H1 (cell line): ENCODE measurements around the gene SLC2A13. TPM values are rescaled to one million over a fixed set of nuclear protein-coding genes. Genes with fewer than 3 reads are reported as not detected.

ENCODE experiments used
- CTCF ChIA-PET: fragments of 300-600 bp; sonication (Branson Sonifier 250); formaldehyde crosslinking; loops from one replicate; lab custom pipeline; 2021; ENCODE audit not compliant: partially characterized antibody; lab: Charles Lee
- POLR2A ChIA-PET: fragments of 300-600 bp; sonication (Branson Sonifier 250); formaldehyde crosslinking; loops from one replicate; lab custom pipeline; 2021; ENCODE audit warnings: inconsistent platforms; ENCODE audit not compliant: partially characterized antibody; lab: Charles Lee
- DNase-seq, 2 experiments: peaks; one replicate each; pipeline versions ENCODE4 v3.0.0 to v3.0.0-alpha.2; 2010 to 2022; ENCODE audit warnings: low spot score in 2 of 2, low read depth in 1 of 2, mixed read lengths in 1 of 2
- FAIRE-seq: peaks from 2 replicates; lab custom pipeline; 2011; peaks lifted over from hg19 to GRCh38; lab: Jason Lieb, UNC
- H2AFZ ChIP-seq: 2 replicates; pipeline ENCODE4 v1.8.1; 2012; ENCODE audit warnings: low read length, inconsistent platforms
- H2AK5ac ChIP-seq: 2 replicates; pipeline ENCODE4 v1.6.1; 2013; ENCODE audit warnings: low read depth, low read length
- H2BK120ac ChIP-seq: replicated peaks from 2 replicates; pipeline ENCODE3; 2013; ENCODE audit warnings: low read depth, low read length, inconsistent platforms
- H2BK12ac ChIP-seq: 2 replicates; pipeline ENCODE4 v1.6.1; 2013; ENCODE audit warnings: low read depth, low read length
- H2BK15ac ChIP-seq: 2 replicates; pipeline ENCODE4 v1.6.1; 2013; ENCODE audit warnings: low read length
- H2BK20ac ChIP-seq: 2 replicates; pipeline ENCODE4 v1.6.1; 2013; ENCODE audit warnings: low read length
- H2BK5ac ChIP-seq: 2 replicates; pipeline ENCODE4 v1.6.1; 2013; ENCODE audit warnings: low read depth, low read length
- H3K14ac ChIP-seq: 2 replicates; pipeline ENCODE4 v1.6.1; 2013; ENCODE audit warnings: inconsistent platforms; ENCODE audit not compliant: insufficient read length
- H3K18ac ChIP-seq: 2 replicates; pipeline ENCODE4 v1.6.1; 2013; ENCODE audit warnings: low read length; ENCODE audit errors: extremely low read depth
- H3K23ac ChIP-seq: 2 replicates; pipeline ENCODE4 v1.6.1; 2013; ENCODE audit warnings: inconsistent platforms; ENCODE audit not compliant: insufficient read length
- H3K23me2 ChIP-seq: 2 replicates; pipeline ENCODE4 v1.6.1; 2013; ENCODE audit warnings: low read depth, low read length
- H3K27ac ChIP-seq: 2 replicates; pipeline ENCODE4 v1.6.1; 2011; ENCODE audit warnings: low read depth, low read length, inconsistent platforms
- H3K27me3 ChIP-seq, 4 experiments: replicated peaks in 1 of 4; 1 replicate in 1 of 4; 2 replicates in 3 of 4; pipeline versions ENCODE4 v1.6.1 to v1.8.1; 2011 to 2013; ENCODE audit warnings: low read length in 3 of 4, mild to moderate bottlenecking in 3 of 4, inconsistent platforms in 2 of 4, mixed read lengths in 2 of 4, moderate library complexity in 1 of 4; ENCODE audit not compliant: control insufficient read depth in 3 of 4, insufficient read depth in 3 of 4; ENCODE audit errors: extremely low read depth in 1 of 4
- H3K36me3 ChIP-seq, 4 experiments: 2 replicates each; pipeline versions ENCODE4 v1.6.1 to v1.8.1; 2011 to 2013; ENCODE audit warnings: mild to moderate bottlenecking in 4 of 4, low read length in 3 of 4, moderate library complexity in 2 of 4, control low read depth in 1 of 4, inconsistent platforms in 1 of 4; ENCODE audit not compliant: insufficient read depth in 4 of 4, control insufficient read depth in 2 of 4
- H3K4ac ChIP-seq: replicated peaks from 2 replicates; pipeline ENCODE3; 2013; ENCODE audit warnings: low read length, low read depth, mixed read lengths, inconsistent platforms; ENCODE audit not compliant: insufficient read length
- H3K4me1 ChIP-seq, 4 experiments: replicated peaks in 1 of 4; 1 replicate in 1 of 4; 2 replicates in 3 of 4; pipeline versions ENCODE4 v1.6.1 to v1.8.1; 2011 to 2013; ENCODE audit warnings: low read length in 3 of 4, inconsistent platforms in 2 of 4, mixed read lengths in 1 of 4; ENCODE audit not compliant: insufficient read depth in 4 of 4, control insufficient read depth in 3 of 4
- H3K4me2 ChIP-seq, 2 experiments: 2 replicates each; pipeline versions ENCODE4 v1.6.1 to v1.8.1; 2011 to 2013; ENCODE audit warnings: low read depth in 2 of 2, low read length in 2 of 2, control low read depth in 1 of 2, inconsistent platforms in 1 of 2, mild to moderate bottlenecking in 1 of 2; ENCODE audit not compliant: insufficient read depth in 1 of 2
- H3K4me3 ChIP-seq, 4 experiments: fragments of 200-600, 300-600 bp in 1 of 4; sonication (generic), shearing (Covaris generic), sonication (Bioruptor Twin) in 1 of 4; 2 replicates each; pipeline versions ENCODE4 v1.5.1 to v1.8.1; 2011 to 2016; ENCODE audit warnings: low read length in 4 of 4, low read depth in 3 of 4, control low read depth in 2 of 4, inconsistent platforms in 2 of 4, mild to moderate bottlenecking in 2 of 4, mixed read lengths in 1 of 4, moderate library complexity in 1 of 4; ENCODE audit not compliant: insufficient read depth in 2 of 4; ENCODE audit errors: extremely low read depth in 1 of 4
- H3K56ac ChIP-seq: replicated peaks from 2 replicates; pipeline ENCODE3; 2013; ENCODE audit warnings: low read depth, mild to moderate bottlenecking, mixed read lengths, low read length, inconsistent platforms; ENCODE audit not compliant: insufficient read length
- H3K79me1 ChIP-seq: 2 replicates; pipeline ENCODE4 v1.6.1; 2013; ENCODE audit warnings: low read depth, low read length, control low read depth
- H3K79me2 ChIP-seq, 2 experiments: 2 replicates each; pipeline versions ENCODE4 v1.6.1 to v1.8.1; 2012 to 2013; ENCODE audit warnings: low read length in 2 of 2, mild to moderate bottlenecking in 2 of 2, inconsistent platforms in 1 of 2; ENCODE audit not compliant: insufficient read depth in 2 of 2, control insufficient read depth in 1 of 2
- H3K9ac ChIP-seq, 4 experiments: replicated peaks in 1 of 4; 1 replicate in 1 of 4; 2 replicates in 3 of 4; pipeline versions ENCODE4 v1.6.1 to v1.8.1; 2011 to 2013; ENCODE audit warnings: low read depth in 3 of 4, low read length in 3 of 4, control low read depth in 2 of 4, mild to moderate bottlenecking in 2 of 4, moderate library complexity in 2 of 4, inconsistent platforms in 1 of 4; ENCODE audit errors: extremely low read depth in 1 of 4
- H3K9me3 ChIP-seq, 2 experiments: 2 replicates each; pipeline versions ENCODE4 v1.6.1 to v1.8.1; 2012 to 2013; ENCODE audit warnings: mild to moderate bottlenecking in 2 of 2, moderate library complexity in 2 of 2, control low read depth in 1 of 2, inconsistent platforms in 1 of 2, low read depth in 1 of 2, low read length in 1 of 2, mixed read lengths in 1 of 2; ENCODE audit not compliant: insufficient read depth in 2 of 2
- H4K20me1 ChIP-seq, 2 experiments: replicated peaks in 1 of 2; 2 replicates each; pipeline versions ENCODE3 to v1.8.1; 2011 to 2013; ENCODE audit warnings: inconsistent platforms in 2 of 2, low read length in 2 of 2, mild to moderate bottlenecking in 1 of 2; ENCODE audit not compliant: insufficient read depth in 2 of 2, control insufficient read depth in 1 of 2
- H4K5ac ChIP-seq: 2 replicates; pipeline ENCODE4 v1.6.1; 2013; ENCODE audit warnings: low read length, low read depth, mixed read lengths, inconsistent platforms; ENCODE audit not compliant: insufficient read length
- H4K8ac ChIP-seq: 2 replicates; pipeline ENCODE4 v1.8.0; 2013; ENCODE audit warnings: mild to moderate bottlenecking, moderate library complexity, low read length, inconsistent platforms; ENCODE audit not compliant: insufficient read depth; ENCODE audit errors: extremely low read depth
- H4K91ac ChIP-seq: replicated peaks from 2 replicates; pipeline ENCODE3; 2013; ENCODE audit warnings: low read length, mixed read lengths, inconsistent platforms; ENCODE audit not compliant: insufficient read length
- EP300 ChIP-seq, 2 experiments: IDR thresholded peaks; 1 replicate in 1 of 2; 2 replicates in 1 of 2; pipeline ENCODE4 v1.6.1; 2011 to 2012; ENCODE audit warnings: low read depth in 2 of 2, low read length in 2 of 2, mild to moderate bottlenecking in 2 of 2, borderline replicate concordance in 1 of 2, inconsistent platforms in 1 of 2, moderate library complexity in 1 of 2
- EZH2 ChIP-seq: fragments of 200-600 bp; sonication (generic); IDR thresholded peaks from 2 replicates; pipeline ENCODE4 v1.7.1; 2012; ENCODE audit warnings: low read depth, mild to moderate bottlenecking, moderate library complexity, low read length, inconsistent platforms; ENCODE audit not compliant: severe bottlenecking
- GABPA ChIP-seq: IDR thresholded peaks from 2 replicates; pipeline ENCODE4 v1.6.1; 2011; ENCODE audit warnings: mild to moderate bottlenecking, low read length, moderate library complexity, borderline replicate concordance; ENCODE audit not compliant: insufficient read depth
- JUND ChIP-seq: IDR thresholded peaks from 2 replicates; pipeline ENCODE4 v1.6.1; 2011; ENCODE audit warnings: mild to moderate bottlenecking, improper control_type of control experiment, low read length
- NRF1 ChIP-seq: IDR thresholded peaks from 2 replicates; pipeline ENCODE4 v1.6.1; 2011; ENCODE audit warnings: mild to moderate bottlenecking, low read depth, low read length, improper control_type of control experiment
- PHF8 ChIP-seq: fragments of 200-600 bp; sonication (generic); conservative IDR thresholded peaks from 2 replicates; pipeline ENCODE4 v1.7.1; 2012; ENCODE audit warnings: low read depth, mild to moderate bottlenecking, inconsistent platforms, low read length, moderate library complexity
- POU5F1 ChIP-seq: IDR thresholded peaks from 2 replicates; pipeline ENCODE4 v1.6.1; 2011; ENCODE audit warnings: low read depth, mild to moderate bottlenecking, low read length, moderate library complexity
- RBBP5 ChIP-seq: IDR thresholded peaks from 2 replicates; pipeline ENCODE4 v1.7.1; 2012; ENCODE audit warnings: low read depth, mild to moderate bottlenecking, inconsistent platforms, low read length, moderate library complexity, borderline replicate concordance
- SIN3A ChIP-seq, 2 experiments: IDR thresholded peaks in 1 of 2; conservative IDR thresholded peaks in 1 of 2; 2 replicates each; pipeline ENCODE4 v1.6.1; 2011 to 2012; ENCODE audit warnings: low read length in 2 of 2, improper control_type of control experiment in 1 of 2, low read depth in 1 of 2, mild to moderate bottlenecking in 1 of 2
- SIX5 ChIP-seq: IDR thresholded peaks from 2 replicates; pipeline ENCODE4 v1.6.1; 2011; ENCODE audit warnings: mild to moderate bottlenecking, low read depth, low read length
- SP2 ChIP-seq: IDR thresholded peaks from 2 replicates; pipeline ENCODE4 v1.6.1; 2012; ENCODE audit warnings: mild to moderate bottlenecking, low read length, inconsistent platforms
- WGBS, 2 experiments: shearing (Covaris generic) in 1 of 2; methylation state at CpG; one replicate each; pipeline versions ENCODE4 v1.1.6 to v1.1.7; 2013 to 2015; ENCODE audit warnings: low lambda C conversion rate in 2 of 2, mixed read lengths in 2 of 2, inconsistent platforms in 1 of 2, low coverage in 1 of 2, missing lambda C conversion rate in 1 of 2; ENCODE audit not compliant: insufficient replicate concordance in 2 of 2, insufficient coverage in 1 of 2, insufficient read length in 1 of 2; ENCODE audit errors: extremely low coverage in 1 of 2, missing lambda C conversion rate in 1 of 2; 5-methylcytosine and 5-hydroxymethylcytosine counted together
- polyA plus RNA-seq, 7 experiments: library from polyadenylated mRNA; depleted of rRNA in 3 of 7; stranded (reverse) in 5 of 7; unstranded in 2 of 7; fragments of >200 nt in 5 of 7; fragments of 200-250 nt in 2 of 7; gene quantifications; 1 replicate in 5 of 7; 2 replicates in 1 of 7; 4 replicates in 1 of 7; pipeline versions ENCODE4 v1.2.1 to v1.2.3, GENCODE V29; 2011 to 2013; ENCODE audit warnings: missing spikeins in 2 of 7, mixed read lengths in 2 of 7
- total RNA-seq: library from RNA; stranded (reverse); fragmentation: NEBNext Ultra II Directional; extraction: Animal tissue kit (Norgen Biotek cat#: 25700); gene quantifications from 2 replicates; pipeline ENCODE4 v1.2.1, GENCODE V29; 2021
- TF ChIP-seq, protein P1 (sequence below), 3 experiments: IDR thresholded peaks; 1 replicate in 2 of 3; 2 replicates in 1 of 3; pipeline versions ENCODE4 v1.5.1 to v1.6.1; 2011; ENCODE audit warnings: low read length in 3 of 3, mild to moderate bottlenecking in 3 of 3, inconsistent platforms in 2 of 3, low read depth in 1 of 3, moderate library complexity in 1 of 3; ENCODE audit not compliant: insufficient read depth in 1 of 3; ENCODE audit errors: control extremely low read depth in 1 of 3

SLC2A13 gene
- total and polyA plus RNA-seq, 2 of the 8 experiments (the other 6 are each of a cell fraction or from before 2014, with no cell fraction given): 2.8 to 9.6 TPM

DNA sequence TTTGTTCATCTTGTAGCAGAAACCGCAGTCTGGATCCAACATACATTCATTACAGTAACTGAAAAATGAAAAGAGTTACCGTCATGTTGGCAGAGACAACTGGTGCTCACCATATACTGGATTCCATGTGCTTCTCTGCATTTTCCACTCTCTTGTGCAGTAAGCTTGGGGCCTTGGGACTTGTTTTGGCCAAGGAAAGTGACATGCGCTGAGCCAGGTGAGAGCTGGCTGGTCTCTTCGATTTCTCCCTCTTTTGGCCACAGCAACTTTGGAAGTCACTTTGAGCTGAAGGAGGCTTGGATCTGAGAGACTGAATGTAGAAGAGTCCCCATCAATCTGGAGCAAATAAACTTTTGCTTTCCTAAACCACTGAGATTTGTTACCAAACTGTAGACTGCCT, 275.7 kb downstream of the SLC2A13 start:
- Histone ChIP-seq H4K5ac (no peak overlapping the region), H2BK12ac (no peak overlapping the region), H3K79me2 (no peaks in the 10 kb centered on the region), H4K8ac (no peak overlapping the region), H4K91ac (no peak overlapping the region), H3K4me2 (no peak overlapping the region), H2BK5ac (no peak overlapping the region), H3K4me1 (no peaks in the 10 kb centered on the region), H3K9ac (no peak overlapping the region), H3K36me3 (no peaks in the 10 kb centered on the region), H3K27me3 (no peaks in the 10 kb centered on the region), H3K27ac (no peak overlapping the region), H2BK120ac (no peak overlapping the region), H3K14ac (no peak overlapping the region), H3K23me2 (no peaks in the 10 kb centered on the region), H2BK15ac (no peak overlapping the region), H3K56ac (no peak overlapping the region), H3K79me1 (no peaks in the 10 kb centered on the region), H2AFZ (no peak overlapping the region), H2BK20ac (no peak overlapping the region), H3K18ac (no peak overlapping the region), H4K20me1 (no peaks in the 10 kb centered on the region), H3K9me3 (no peaks in the 10 kb centered on the region), H3K23ac (no peak overlapping the region), H2AK5ac (no peak overlapping the region), H3K4me3 (no peak overlapping the region), H3K4ac (no peak overlapping the region)
- ChIA-PET POLR2A (no interaction called here), CTCF (no interaction called here)
- no peak for FAIRE-seq
- 85% methylated on average over 4 of the region's 4 CpGs; no CpG with 5 or more reads in 1 of the 2 experiments for WGBS, 2 experiments
- DNase-seq: no peak
- TF ChIP-seq EZH2 (no peak), GABPA (no peak), SIX5 (no peak), NRF1 (no peak), RBBP5 (no peak), JUND (no peak), SP2 (no peak), PHF8 (no peak), SIN3A (conservative IDR thresholded peaks at IDR 0.05 in 1 of 2, IDR thresholded peaks at IDR 0.05 in 1 of 2; ENCODE audit: low read depth in 1 of 2, low read length in 2 of 2) (no peak), EP300 (IDR thresholded peaks at IDR 0.05; ENCODE audit: borderline replicate concordance in 1 of 2, low read depth in 2 of 2, low read length in 2 of 2) (no peak), POU5F1 (no peak)
- TF ChIP-seq, protein P1, sequence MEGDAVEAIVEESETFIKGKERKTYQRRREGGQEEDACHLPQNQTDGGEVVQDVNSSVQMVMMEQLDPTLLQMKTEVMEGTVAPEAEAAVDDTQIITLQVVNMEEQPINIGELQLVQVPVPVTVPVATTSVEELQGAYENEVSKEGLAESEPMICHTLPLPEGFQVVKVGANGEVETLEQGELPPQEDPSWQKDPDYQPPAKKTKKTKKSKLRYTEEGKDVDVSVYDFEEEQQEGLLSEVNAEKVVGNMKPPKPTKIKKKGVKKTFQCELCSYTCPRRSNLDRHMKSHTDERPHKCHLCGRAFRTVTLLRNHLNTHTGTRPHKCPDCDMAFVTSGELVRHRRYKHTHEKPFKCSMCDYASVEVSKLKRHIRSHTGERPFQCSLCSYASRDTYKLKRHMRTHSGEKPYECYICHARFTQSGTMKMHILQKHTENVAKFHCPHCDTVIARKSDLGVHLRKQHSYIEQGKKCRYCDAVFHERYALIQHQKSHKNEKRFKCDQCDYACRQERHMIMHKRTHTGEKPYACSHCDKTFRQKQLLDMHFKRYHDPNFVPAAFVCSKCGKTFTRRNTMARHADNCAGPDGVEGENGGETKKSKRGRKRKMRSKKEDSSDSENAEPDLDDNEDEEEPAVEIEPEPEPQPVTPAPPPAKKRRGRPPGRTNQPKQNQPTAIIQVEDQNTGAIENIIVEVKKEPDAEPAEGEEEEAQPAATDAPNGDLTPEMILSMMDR (IDR thresholded peaks at IDR 0.05; ENCODE audit: control extremely low read depth in 1 of 3, insufficient read depth in 1 of 3, low read depth in 1 of 3, low read length in 3 of 3): no peak
